Astrocyte of the cerebellum (primary cell): ENCODE results near the gene P4HA1.

Source experiments
- DNase-seq: peaks from one replicate; pipeline ENCODE4 v3.0.0-alpha.2; 2011; ENCODE audit warnings: low read depth
- H3K4me3 ChIP-seq: 2 replicates; pipeline ENCODE4 v1.5.1; 2011; ENCODE audit warnings: mild to moderate bottlenecking, low read depth, low read length, moderate library complexity
- in situ Hi-C: cut with HindIII; loops from 2 replicates; pipeline ENCODE4 v1.10.0; 2017; ENCODE audit warnings: low sequenced_read_pairs
- TF ChIP-seq, protein P1 (sequence below): IDR thresholded peaks from 2 replicates; pipeline ENCODE4 v1.5.1; 2012; ENCODE audit warnings: low read length, low read depth, moderate library complexity, mild to moderate bottlenecking; ENCODE audit errors: missing control alignments

Gene P4HA1

GRCh38 chr10:73065441-73065840 lies 31.2 kb downstream of the P4HA1 start:
- in situ Hi-C loops = no loop called here
- no peak for DNase-seq
- H3K4me3 ChIP-seq = no peak overlapping the region
- TF ChIP-seq, protein P1, sequence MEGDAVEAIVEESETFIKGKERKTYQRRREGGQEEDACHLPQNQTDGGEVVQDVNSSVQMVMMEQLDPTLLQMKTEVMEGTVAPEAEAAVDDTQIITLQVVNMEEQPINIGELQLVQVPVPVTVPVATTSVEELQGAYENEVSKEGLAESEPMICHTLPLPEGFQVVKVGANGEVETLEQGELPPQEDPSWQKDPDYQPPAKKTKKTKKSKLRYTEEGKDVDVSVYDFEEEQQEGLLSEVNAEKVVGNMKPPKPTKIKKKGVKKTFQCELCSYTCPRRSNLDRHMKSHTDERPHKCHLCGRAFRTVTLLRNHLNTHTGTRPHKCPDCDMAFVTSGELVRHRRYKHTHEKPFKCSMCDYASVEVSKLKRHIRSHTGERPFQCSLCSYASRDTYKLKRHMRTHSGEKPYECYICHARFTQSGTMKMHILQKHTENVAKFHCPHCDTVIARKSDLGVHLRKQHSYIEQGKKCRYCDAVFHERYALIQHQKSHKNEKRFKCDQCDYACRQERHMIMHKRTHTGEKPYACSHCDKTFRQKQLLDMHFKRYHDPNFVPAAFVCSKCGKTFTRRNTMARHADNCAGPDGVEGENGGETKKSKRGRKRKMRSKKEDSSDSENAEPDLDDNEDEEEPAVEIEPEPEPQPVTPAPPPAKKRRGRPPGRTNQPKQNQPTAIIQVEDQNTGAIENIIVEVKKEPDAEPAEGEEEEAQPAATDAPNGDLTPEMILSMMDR = no peak

DNA sequence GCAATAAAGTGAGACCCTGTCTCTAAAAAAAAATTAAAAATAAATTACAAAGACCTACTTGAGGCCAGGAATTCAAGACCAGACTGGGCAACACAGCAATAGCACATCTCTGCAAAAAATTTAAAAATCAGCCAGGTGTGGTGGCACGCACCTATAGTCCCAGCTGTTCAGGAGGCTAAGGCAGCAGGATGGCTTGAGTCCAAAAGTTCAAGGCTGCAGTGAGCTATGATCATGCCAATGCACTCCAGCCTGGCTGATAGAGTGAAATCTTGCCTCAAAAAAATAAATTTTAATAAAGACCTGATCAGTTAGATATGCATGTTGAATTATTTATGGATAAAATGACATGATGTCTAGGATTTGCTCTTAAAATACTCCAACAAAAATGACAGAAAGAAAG lies 34.9 kb downstream of the P4HA1 start:
- in situ Hi-C loops = no loop called here
- no peak overlapping the region for H3K4me3 ChIP-seq
- no peak for DNase-seq
- TF ChIP-seq, protein P1 = no peak

- TF ChIP-seq, protein P1 = peak; percentile 49
- in situ Hi-C loops = no loop called here
- no peak overlapping the region for H3K4me3 ChIP-seq
- no peak for DNase-seq
Measured at GRCh38 chr10:73060738-73061635, 35.7 kb downstream of the P4HA1 start.

DNA sequence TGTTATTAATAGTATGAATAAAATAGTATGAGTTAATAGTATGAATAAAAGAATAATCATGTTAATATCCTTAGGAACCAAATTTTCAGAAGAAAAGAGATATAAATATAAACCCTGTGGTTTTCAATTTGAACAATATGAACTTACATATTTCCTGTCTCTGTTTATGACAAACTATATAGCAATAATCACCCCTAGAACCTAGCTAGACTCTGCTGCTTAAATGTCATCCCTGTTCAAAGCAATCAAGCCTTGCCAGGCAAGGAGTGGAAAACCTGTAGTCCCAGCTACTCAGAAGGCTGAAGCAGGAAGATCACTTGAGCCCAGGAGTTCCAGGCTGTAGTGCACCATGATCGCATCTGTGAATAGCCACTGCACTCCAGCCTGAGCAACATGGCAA lies 36.5 kb downstream of the P4HA1 start:
- no peak for DNase-seq
- no peak overlapping the region for H3K4me3 ChIP-seq
- in situ Hi-C loops = no loop called here
- TF ChIP-seq, protein P1 = no peak

DNA sequence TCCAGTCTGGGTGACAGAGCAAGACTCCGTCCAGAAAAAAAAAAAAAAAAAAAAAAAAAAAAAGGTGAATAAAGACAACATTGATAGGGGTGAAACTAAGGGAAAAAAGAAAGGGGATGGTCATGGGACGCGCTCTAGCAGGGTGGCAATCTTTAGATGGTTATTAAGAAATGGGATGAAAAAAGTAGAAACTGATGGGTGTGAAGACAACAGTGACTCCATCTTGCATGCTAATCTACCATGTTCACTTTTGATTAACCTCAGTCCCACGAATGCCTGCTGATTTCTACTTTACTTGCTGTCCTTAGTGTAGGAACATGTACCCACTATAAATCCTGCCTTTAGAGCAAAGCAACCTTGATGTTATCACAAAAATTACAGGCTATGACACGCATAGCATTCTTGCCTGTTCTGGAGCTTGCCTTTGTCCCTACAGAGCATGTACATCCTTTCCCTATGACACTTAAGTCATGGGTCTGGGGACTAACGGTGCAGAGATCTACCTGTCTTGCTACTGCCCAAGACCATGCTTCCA lies 38.5 kb downstream of the P4HA1 start:
- TF ChIP-seq, protein P1 = no peak
- in situ Hi-C loops = no loop called here
- no peak overlapping the region for H3K4me3 ChIP-seq
- no peak for DNase-seq

GRCh38 chr10:73054286-73054685 lies 42.4 kb downstream of the P4HA1 start:
- TF ChIP-seq, protein P1 = no peak
- in situ Hi-C loops = loop anchor here (5.0 kb wide), 1 partner anchor 83 kb away; no protein-coding TSS in a partner anchor
- no peak for DNase-seq
- no peak overlapping the region for H3K4me3 ChIP-seq
